GM10847 (cell line): ENCODE measurements around the gene SLC35C1.

Experiments used
- POLR2A ChIP-seq: IDR thresholded peaks from 2 replicates; pipeline ENCODE4 v1.6.1; 2011; ENCODE audit not compliant: insufficient read length; ENCODE audit errors: extremely low read depth

The SLC35C1 gene

GRCh38 chr11:45774786-45775185, 30.2 kb upstream of the SLC35C1 start:
- no peak for TF ChIP-seq POLR2A

GRCh38 chr11:45777127-45777969, 27.6 kb upstream of the SLC35C1 start:
- TF ChIP-seq POLR2A, result no peak

DNA sequence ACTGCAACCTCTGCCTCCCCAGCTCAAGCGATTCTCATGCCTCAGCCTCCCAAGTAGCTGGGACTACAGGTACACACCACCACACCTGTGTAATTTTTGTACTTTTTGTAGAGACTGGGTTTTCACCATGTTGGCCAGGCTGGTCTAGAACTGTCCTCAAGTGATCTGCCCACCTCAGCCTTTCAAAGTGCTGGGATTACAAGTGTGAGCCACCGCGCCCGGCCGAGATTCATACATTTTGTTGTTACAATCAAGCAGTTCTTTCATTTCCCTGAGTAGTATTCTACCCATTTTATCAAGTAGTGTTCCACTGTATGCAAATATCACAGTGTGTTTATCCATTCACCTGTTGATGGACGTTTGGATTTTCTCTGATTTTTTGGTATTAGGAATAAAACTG, 26.6 kb upstream of the SLC35C1 start:
- no peak for TF ChIP-seq POLR2A

GRCh38 chr11:45779602-45780001, 25.3 kb upstream of the SLC35C1 start:
- no peak for TF ChIP-seq POLR2A

DNA sequence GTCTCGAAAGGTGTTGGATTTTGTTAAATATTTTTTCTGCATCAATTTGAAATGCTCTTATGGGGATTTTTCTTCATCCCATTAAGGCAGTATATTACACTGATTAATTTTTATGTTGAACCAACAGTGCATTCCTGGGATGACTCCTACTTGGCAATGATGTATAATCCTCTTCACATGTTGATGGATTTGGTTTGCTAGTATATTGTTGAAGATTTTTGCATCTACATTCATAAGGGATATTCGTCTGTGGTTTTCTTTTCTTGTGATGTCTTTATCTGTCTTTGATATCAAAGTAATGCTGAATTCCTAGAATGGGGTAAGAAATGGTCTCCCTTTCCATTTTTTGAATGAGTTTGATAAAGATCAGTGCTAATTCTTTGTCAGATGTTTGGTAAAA, 18.7 kb upstream of the SLC35C1 start:
- no peak for TF ChIP-seq POLR2A

DNA sequence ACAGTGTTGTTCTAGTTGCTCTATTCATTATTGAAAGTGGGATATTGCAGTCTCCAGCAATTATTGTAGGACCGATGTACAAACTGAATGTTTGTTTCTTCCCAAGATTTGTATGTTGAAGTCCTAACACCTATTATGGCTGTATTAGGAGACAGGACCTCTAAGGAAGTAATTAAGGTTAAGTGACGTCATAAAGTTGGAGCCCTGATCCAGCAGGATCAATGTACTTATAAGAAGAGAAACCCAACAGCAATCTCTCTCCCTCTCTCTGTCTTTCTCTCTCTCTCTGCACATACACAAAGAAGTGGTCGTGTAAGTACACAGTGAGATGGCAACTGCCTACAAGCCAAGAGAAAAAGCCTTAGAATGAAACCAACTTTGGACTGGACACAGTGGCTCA, 16.1 kb upstream of the SLC35C1 start:
- no peak for TF ChIP-seq POLR2A

GRCh38 chr11:45791524-45791923, 13.4 kb upstream of the SLC35C1 start:
- TF ChIP-seq POLR2A, result no peak

DNA sequence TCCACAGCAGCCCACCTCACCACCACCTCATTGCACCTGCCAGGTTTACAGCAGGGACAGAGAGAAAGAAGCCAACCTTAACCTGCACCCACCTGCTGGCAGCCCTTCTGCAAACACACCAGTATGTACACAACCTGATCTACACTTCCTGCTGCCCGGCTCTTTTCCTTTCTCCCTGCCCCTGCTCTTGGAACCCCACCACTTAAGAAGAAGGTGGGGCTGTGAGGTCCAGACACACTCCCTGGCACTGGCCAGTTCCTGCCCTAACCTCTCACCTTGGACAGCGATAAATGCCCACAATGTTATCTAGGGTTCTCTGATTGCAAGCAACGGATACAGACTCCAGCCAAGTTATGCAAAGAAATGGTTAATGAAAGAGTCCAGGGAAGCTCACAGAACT, 10.8 kb upstream of the SLC35C1 start:
- TF ChIP-seq POLR2A, result no peak

GRCh38 chr11:45795379-45795778, 9.6 kb upstream of the SLC35C1 start:
- no peak for TF ChIP-seq POLR2A

DNA sequence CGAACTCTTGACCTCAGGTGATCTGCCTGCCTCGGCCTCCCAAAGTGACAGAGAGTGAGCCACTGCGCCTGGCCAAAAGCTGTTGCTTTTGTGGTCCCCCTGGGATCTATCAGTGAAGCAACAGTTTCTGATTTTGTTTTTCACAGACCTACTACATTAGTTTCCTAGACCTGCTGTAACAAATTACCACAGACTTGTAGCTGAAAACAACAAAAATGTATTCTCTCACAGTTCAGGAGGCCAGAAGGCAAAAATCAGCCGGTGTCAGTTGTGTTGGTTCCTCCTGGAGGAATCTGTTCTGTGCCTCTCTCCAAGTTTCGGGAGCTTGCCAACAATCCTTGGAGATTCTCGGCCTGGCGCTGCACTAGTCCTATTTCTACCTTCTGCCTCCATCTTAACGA, 8.5 kb upstream of the SLC35C1 start:
- no peak for TF ChIP-seq POLR2A

- TF ChIP-seq POLR2A, result no peak
Measured at GRCh38 chr11:45798793-45799441, 6.0 kb upstream of the SLC35C1 start.

DNA sequence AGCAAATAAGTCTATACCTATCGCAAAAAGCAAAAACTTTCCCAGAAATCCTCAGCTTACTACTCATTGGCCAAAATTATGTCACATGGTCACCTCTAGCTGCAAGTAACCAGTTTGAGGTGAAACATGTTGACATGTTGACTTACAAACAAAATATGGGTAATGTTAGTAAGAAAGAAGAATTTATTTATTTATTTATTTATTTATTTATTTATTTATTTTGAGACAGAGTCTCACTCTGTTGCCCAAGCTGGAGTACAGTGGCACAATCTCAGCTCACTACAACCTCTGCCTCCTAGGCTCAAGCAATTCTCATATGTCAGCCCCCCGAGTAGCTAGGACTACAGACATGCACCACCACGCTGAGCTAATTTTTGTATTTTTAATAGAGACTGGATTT, 5.4 kb upstream of the SLC35C1 start:
- TF ChIP-seq POLR2A, result no peak

- TF ChIP-seq POLR2A, result no peak
Measured at GRCh38 chr11:45800261-45800660, 4.7 kb upstream of the SLC35C1 start.

- no peak for TF ChIP-seq POLR2A
Measured at GRCh38 chr11:45801723-45802315, 3.1 kb upstream of the SLC35C1 start.

- TF ChIP-seq POLR2A, result no peak
Measured at GRCh38 chr11:45802531-45803317, 2.2 kb upstream of the SLC35C1 start.
